ENCODE measurements around the gene FURIN.

DNA sequence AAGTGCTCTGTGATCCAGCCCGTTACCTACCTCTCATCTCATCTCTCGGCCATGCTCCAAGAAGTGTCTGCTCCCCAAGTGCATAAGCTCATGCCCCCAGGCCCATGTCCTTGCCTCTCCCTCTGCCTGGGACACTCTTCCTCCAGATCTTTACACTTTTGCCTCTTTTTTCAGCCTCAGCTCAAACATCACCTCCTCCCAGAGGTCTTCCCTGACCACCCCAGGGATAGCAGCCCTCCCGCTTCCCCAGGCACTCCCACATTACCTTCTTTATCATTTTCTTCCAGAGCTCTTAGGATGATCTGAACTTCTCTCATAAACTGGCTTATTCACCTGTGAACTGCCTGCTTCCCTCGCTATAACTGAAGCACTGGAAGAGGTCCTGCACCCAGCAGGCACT, 2.7 kb upstream of the FURIN start:
- TF ChIP-seq, protein P1, sequence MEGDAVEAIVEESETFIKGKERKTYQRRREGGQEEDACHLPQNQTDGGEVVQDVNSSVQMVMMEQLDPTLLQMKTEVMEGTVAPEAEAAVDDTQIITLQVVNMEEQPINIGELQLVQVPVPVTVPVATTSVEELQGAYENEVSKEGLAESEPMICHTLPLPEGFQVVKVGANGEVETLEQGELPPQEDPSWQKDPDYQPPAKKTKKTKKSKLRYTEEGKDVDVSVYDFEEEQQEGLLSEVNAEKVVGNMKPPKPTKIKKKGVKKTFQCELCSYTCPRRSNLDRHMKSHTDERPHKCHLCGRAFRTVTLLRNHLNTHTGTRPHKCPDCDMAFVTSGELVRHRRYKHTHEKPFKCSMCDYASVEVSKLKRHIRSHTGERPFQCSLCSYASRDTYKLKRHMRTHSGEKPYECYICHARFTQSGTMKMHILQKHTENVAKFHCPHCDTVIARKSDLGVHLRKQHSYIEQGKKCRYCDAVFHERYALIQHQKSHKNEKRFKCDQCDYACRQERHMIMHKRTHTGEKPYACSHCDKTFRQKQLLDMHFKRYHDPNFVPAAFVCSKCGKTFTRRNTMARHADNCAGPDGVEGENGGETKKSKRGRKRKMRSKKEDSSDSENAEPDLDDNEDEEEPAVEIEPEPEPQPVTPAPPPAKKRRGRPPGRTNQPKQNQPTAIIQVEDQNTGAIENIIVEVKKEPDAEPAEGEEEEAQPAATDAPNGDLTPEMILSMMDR (conservative IDR thresholded peaks at IDR 0.05 in 1 of 2, IDR thresholded peaks at IDR 0.05 in 1 of 2; ENCODE audit: low read depth in 1 of 2, low read length in 2 of 2): no peak
- no peak for TF ChIP-seq EZH2 (IDR thresholded peaks at IDR 0.05; ENCODE audit: low read length, missing control alignments)

All from fibroblast of lung (primary cell).